A204.1 (cell line): ENCODE measurements around the gene C2orf78.
"Not testable (repeated sequence)": the region's sequence is repeated elsewhere in the genome, so short reads cannot be mapped to it uniquely, and the experiment has no call there.

ENCODE experiments used
- FAIRE-seq: peaks from 2 replicates; lab custom pipeline; 2012; peaks lifted over from hg19 to GRCh38; lab: Jason Lieb, UNC

The C2orf78 gene

GRCh38 chr2:73783883-73784282, at the start of gene C2orf78:
Gene C2orf78 (plus strand): TSS chr2:73784183. CDS start chr2:73784310, 127 bp downstream.
- not testable (repeated sequence) for FAIRE-seq

GRCh38 chr2:73736378-73736777, 47.6 kb upstream of the C2orf78 start:
- no peak for FAIRE-seq

GRCh38 chr2:73736855-73737779, 46.9 kb upstream of the C2orf78 start, which contains the start of gene TPRKB:
Gene TPRKB (minus strand): TSS chr2:73737345. CDS start chr2:73734569, 2,776 bp downstream.
- FAIRE-seq: peak; percentile 93

GRCh38 chr2:73739101-73739500, 44.9 kb upstream of the C2orf78 start:
- no peak for FAIRE-seq

GRCh38 chr2:73740767-73741166, 43.2 kb upstream of the C2orf78 start:
- no peak for FAIRE-seq

GRCh38 chr2:73746015-73746876, 37.7 kb upstream of the C2orf78 start:
- no peak for FAIRE-seq

GRCh38 chr2:73746877-73747208, 37.1 kb upstream of the C2orf78 start:
- FAIRE-seq: no peak

- FAIRE-seq: no peak
Observed at GRCh38 chr2:73749314-73749713, 34.7 kb upstream of the C2orf78 start.

GRCh38 chr2:73754332-73754731, 29.7 kb upstream of the C2orf78 start:
- not testable (repeated sequence) for FAIRE-seq

GRCh38 chr2:73759285-73759764, 24.7 kb upstream of the C2orf78 start:
- FAIRE-seq: no peak

- FAIRE-seq: no peak
Observed at GRCh38 chr2:73759904-73760303, 24.1 kb upstream of the C2orf78 start.

- peak; percentile 39 for FAIRE-seq
Observed at GRCh38 chr2:73762571-73762970, 21.4 kb upstream of the C2orf78 start.

GRCh38 chr2:73764945-73765344, 19.0 kb upstream of the C2orf78 start:
- no peak for FAIRE-seq

- no peak for FAIRE-seq
Observed at GRCh38 chr2:73766349-73766748, 17.6 kb upstream of the C2orf78 start.

GRCh38 chr2:73766994-73767393, 17.0 kb upstream of the C2orf78 start:
- FAIRE-seq: no peak

GRCh38 chr2:73770725-73771124, 13.3 kb upstream of the C2orf78 start:
- FAIRE-seq: no peak

GRCh38 chr2:73772819-73773218, 11.2 kb upstream of the C2orf78 start:
- no peak for FAIRE-seq

- FAIRE-seq: no peak
Observed at GRCh38 chr2:73776381-73776780, 7.6 kb upstream of the C2orf78 start.

- FAIRE-seq: no peak
Observed at GRCh38 chr2:73776869-73777519, 7.0 kb upstream of the C2orf78 start.

- FAIRE-seq: not testable (repeated sequence)
Observed at GRCh38 chr2:73778867-73779466, 5.0 kb upstream of the C2orf78 start.

- peak; percentile 78 for FAIRE-seq
Observed at GRCh38 chr2:73779467-73780236, 4.3 kb upstream of the C2orf78 start, which contains the start of gene DUSP11. Gene DUSP11 (minus strand): TSS chr2:73780103. CDS start chr2:73779974, 129 bp downstream.
